Smooth muscle cell (in vitro differentiated cells): ENCODE results near the gene KLK15. TPM values are rescaled to one million over a fixed set of nuclear protein-coding genes. Genes with fewer than 3 reads are reported as not detected.

Experiments used
- DNase-seq: peaks from one replicate; lab custom pipeline; 2025; ENCODE audit not compliant: unreplicated experiment; lab: John Stamatoyannopoulos, UW
- H2AFZ ChIP-seq: fragments of 200-600 bp; sonication (generic); 2 replicates; pipeline ENCODE4 v1.6.0; 2016; ENCODE audit warnings: antibody characterized with exemption, low read depth, mild to moderate bottlenecking
- H3F3A ChIP-seq: fragments of 200-600 bp; sonication (generic); 2 replicates; pipeline ENCODE4 v1.6.0; 2017; ENCODE audit warnings: antibody characterized with exemption, low read depth
- H3K27ac ChIP-seq: fragments of 200-600 bp; sonication (generic); 2 replicates; pipeline ENCODE4 v1.5.1; 2016; ENCODE audit warnings: low read depth, mild to moderate bottlenecking
- H3K27me3 ChIP-seq: fragments of 200-600 bp; sonication (generic); 2 replicates; pipeline ENCODE4 v1.6.1; 2016; ENCODE audit warnings: low read depth, mild to moderate bottlenecking
- H3K36me3 ChIP-seq: fragments of 200-600 bp; sonication (generic); 2 replicates; pipeline ENCODE4 v1.5.1; 2016; ENCODE audit warnings: low read depth
- H3K4me1 ChIP-seq: fragments of 200-600 bp; sonication (generic); 2 replicates; pipeline ENCODE4 v1.5.1; 2016; ENCODE audit warnings: low read depth
- H3K4me2 ChIP-seq: fragments of 200-600 bp; sonication (generic); 2 replicates; pipeline ENCODE4 v1.6.0; 2016; ENCODE audit warnings: mild to moderate bottlenecking
- H3K4me3 ChIP-seq: fragments of 200-600 bp; sonication (generic); 2 replicates; pipeline ENCODE4 v1.5.1; 2016; ENCODE audit warnings: mild to moderate bottlenecking
- H3K79me2 ChIP-seq: fragments of 200-600 bp; sonication (generic); 2 replicates; pipeline ENCODE4 v1.6.0; 2016; ENCODE audit warnings: low read depth, mild to moderate bottlenecking
- H3K9ac ChIP-seq: fragments of 200-600 bp; sonication (generic); 2 replicates; pipeline ENCODE4 v1.6.0; 2016; ENCODE audit warnings: low read depth
- H3K9me3 ChIP-seq: fragments of 200-600 bp; sonication (generic); replicated peaks from 2 replicates; pipeline ENCODE4 v1.5.1; 2016; ENCODE audit warnings: low read depth
- H4K20me1 ChIP-seq: fragments of 200-600 bp; sonication (generic); 2 replicates; pipeline ENCODE4 v1.6.0; 2016; ENCODE audit warnings: low read depth
- CTCF ChIP-seq: fragments of 200-600 bp; sonication (generic); IDR thresholded peaks from 2 replicates; pipeline ENCODE4 v1.5.1; 2017; ENCODE audit warnings: borderline replicate concordance, mild to moderate bottlenecking, antibody characterized with exemption; ENCODE audit not compliant: insufficient read depth, poor library complexity, severe bottlenecking
- WGBS: methylation state at CpG from one replicate; pipeline ENCODE4 v1.1.7; 2016; ENCODE audit warnings: low lambda C conversion rate; 5-methylcytosine and 5-hydroxymethylcytosine counted together
- polyA plus RNA-seq: library from polyadenylated mRNA; unstranded; fragments of >200 nt; fragmentation: Nextera tagmentation; extraction: Ambion mirVana; gene quantifications from 2 replicates; pipeline ENCODE4 v1.2.1, GENCODE V29; 2016
- total RNA-seq: library from RNA; depleted of rRNA; stranded (reverse); fragments of >200 nt; gene quantifications from 2 replicates; pipeline ENCODE4 v1.2.3, GENCODE V29; 2014

Gene KLK15
- total and polyA plus RNA-seq, 2 experiments from 2014 or later: not detected

- peaks cover 8% of the 10 kb centered on the region for H3K79me2 ChIP-seq
- H3K4me1 ChIP-seq: peaks cover 3% of the 10 kb centered on the region
- no peak overlapping the region for H3K4me2 ChIP-seq
- H3F3A ChIP-seq: no peaks in the 10 kb centered on the region
- no peak for TF ChIP-seq CTCF
- 96% methylated on average over 7 of the region's 7 CpGs for WGBS
- H3K27ac ChIP-seq: no peak overlapping the region
- H3K4me3 ChIP-seq: no peak overlapping the region
- no peak overlapping the region for H3K9ac ChIP-seq
- peaks cover 53% of the 10 kb centered on the region for H4K20me1 ChIP-seq
- no peak for DNase-seq
- no peaks in the 10 kb centered on the region for H3K36me3 ChIP-seq
- H3K27me3 ChIP-seq: no peaks in the 10 kb centered on the region
- H3K9me3 ChIP-seq: no peaks in the 10 kb centered on the region
- no peak overlapping the region for H2AFZ ChIP-seq
These were observed 36.0 kb downstream of the KLK15 start for GRCh38 chr19:50797429-50797780.

GRCh38 chr19:50796634-50797428 lies 36.5 kb downstream of the KLK15 start:
- no peak overlapping the region for H3K4me2 ChIP-seq
- no peak overlapping the region for H3K4me3 ChIP-seq
- H3K79me2 ChIP-seq: peaks cover 2% of the 10 kb centered on the region
- no peak overlapping the region for H3K9ac ChIP-seq
- peaks cover 47% of the 10 kb centered on the region for H4K20me1 ChIP-seq
- H3K27ac ChIP-seq: no peak overlapping the region
- WGBS: 98% methylated on average over 8 of the region's 8 CpGs
- no peaks in the 10 kb centered on the region for H3K4me1 ChIP-seq
- no peak for TF ChIP-seq CTCF
- H3K9me3 ChIP-seq: no peaks in the 10 kb centered on the region
- H3K36me3 ChIP-seq: no peaks in the 10 kb centered on the region
- DNase-seq: no peak
- no peaks in the 10 kb centered on the region for H3K27me3 ChIP-seq
- H2AFZ ChIP-seq: no peak overlapping the region
- no peaks in the 10 kb centered on the region for H3F3A ChIP-seq

- no peaks in the 10 kb centered on the region for H3K79me2 ChIP-seq
- H3K4me2 ChIP-seq: no peak overlapping the region
- no peaks in the 10 kb centered on the region for H3K36me3 ChIP-seq
- H2AFZ ChIP-seq: no peak overlapping the region
- DNase-seq: no peak
- H3K9me3 ChIP-seq: no peaks in the 10 kb centered on the region
- H3K27me3 ChIP-seq: no peaks in the 10 kb centered on the region
- H3F3A ChIP-seq: no peaks in the 10 kb centered on the region
- 90% methylated on average over 9 of the region's 9 CpGs for WGBS
- no peak for TF ChIP-seq CTCF
- peaks cover 45% of the 10 kb centered on the region for H4K20me1 ChIP-seq
- no peak overlapping the region for H3K27ac ChIP-seq
- no peak overlapping the region for H3K9ac ChIP-seq
- no peaks in the 10 kb centered on the region for H3K4me1 ChIP-seq
- H3K4me3 ChIP-seq: no peak overlapping the region
These were observed 37.2 kb downstream of the KLK15 start for GRCh38 chr19:50796128-50796633.

GRCh38 chr19:50795664-50796073 lies 37.7 kb downstream of the KLK15 start:
- Histone ChIP-seq H3K79me2 (no peaks in the 10 kb centered on the region), H3K4me1 (no peaks in the 10 kb centered on the region), H2AFZ (no peak overlapping the region), H3K4me3 (no peak overlapping the region), H4K20me1 (peaks cover 45% of the 10 kb centered on the region), H3K4me2 (no peak overlapping the region), H3K36me3 (no peaks in the 10 kb centered on the region), H3K9ac (no peak overlapping the region), H3K27me3 (no peaks in the 10 kb centered on the region), H3K27ac (no peak overlapping the region), H3K9me3 (no peaks in the 10 kb centered on the region), H3F3A (no peaks in the 10 kb centered on the region)
- no peak for DNase-seq
- WGBS: 92% methylated on average over 4 of the region's 4 CpGs
- no peak for TF ChIP-seq CTCF
